ENCODE measurements around the gene ZNF219. TPM values are rescaled to one million over a fixed set of nuclear protein-coding genes. Genes with fewer than 3 reads are reported as not detected.

The ZNF219 gene
- total RNA-seq, 2 donors from 2014 or later, result 43.4 to 59.6 TPM

DNA sequence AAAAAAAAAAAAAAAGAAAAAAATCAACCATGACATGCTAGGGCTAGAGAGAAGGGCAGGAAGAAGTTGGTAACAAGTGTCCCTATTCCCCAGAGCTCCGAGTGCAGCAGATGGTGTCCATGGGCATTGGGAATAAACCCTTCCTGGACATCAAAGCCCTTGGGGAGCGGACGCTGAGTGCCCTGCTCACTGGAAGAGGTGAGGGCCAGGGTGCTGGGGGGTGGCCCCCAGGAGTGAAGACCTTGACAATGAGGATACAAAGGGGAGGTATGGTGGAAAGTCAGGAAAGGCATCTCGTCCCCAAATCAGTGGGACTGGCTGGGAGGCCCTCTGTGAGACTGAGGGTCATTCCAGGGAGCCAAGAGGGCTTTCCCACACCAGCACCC lies 11.6 kb downstream of the ZNF219 start:
- H3K27me3 ChIP-seq (ENCODE audit: control insufficient read depth, insufficient read depth, low read length, poor library complexity, severe bottlenecking), result no peaks in the 10 kb centered on the region
- no peaks in the 10 kb centered on the region for H3K9me3 Mint-ChIP-seq
- H3K9me3 ChIP-seq (ENCODE audit: control insufficient read depth, low read length), result no peaks in the 10 kb centered on the region
- 96 to 98% methylated on average over 4 of the region's 4 CpGs for WGBS, 2 experiments (ENCODE audit: insufficient coverage in 1 of 2, insufficient read length in 1 of 2)
- peak overlapping the region; percentile 78 for H3K27ac ChIP-seq (ENCODE audit: low read depth, low read length)
- H3K27ac Mint-ChIP-seq, result no peak overlapping the region
- no peaks in the 10 kb centered on the region for H3K27me3 Mint-ChIP-seq (ENCODE audit: insufficient read depth)
- no peak overlapping the region for H3K4me3 ChIP-seq (ENCODE audit: low read length)
- peaks cover 75% of the 10 kb centered on the region for H3K36me3 Mint-ChIP-seq (ENCODE audit: low read depth)
- H3K4me1 ChIP-seq (ENCODE audit: control insufficient read depth, insufficient read depth, low read length), result no peaks in the 10 kb centered on the region
- no peaks in the 10 kb centered on the region for H3K4me1 Mint-ChIP-seq
- DNase-seq, result no peak
- no peak overlapping the region for H3K9ac ChIP-seq (ENCODE audit: extremely low read depth, low read length, poor library complexity, severe bottlenecking)
- H3K36me3 ChIP-seq (ENCODE audit: control insufficient read depth, insufficient read depth, low read length), result peaks cover 88% of the 10 kb centered on the region
- TF ChIP-seq CTCF (conservative IDR thresholded peaks at IDR 0.05), result no peak
- H3K4me3 Mint-ChIP-seq, result no peak overlapping the region

DNA sequence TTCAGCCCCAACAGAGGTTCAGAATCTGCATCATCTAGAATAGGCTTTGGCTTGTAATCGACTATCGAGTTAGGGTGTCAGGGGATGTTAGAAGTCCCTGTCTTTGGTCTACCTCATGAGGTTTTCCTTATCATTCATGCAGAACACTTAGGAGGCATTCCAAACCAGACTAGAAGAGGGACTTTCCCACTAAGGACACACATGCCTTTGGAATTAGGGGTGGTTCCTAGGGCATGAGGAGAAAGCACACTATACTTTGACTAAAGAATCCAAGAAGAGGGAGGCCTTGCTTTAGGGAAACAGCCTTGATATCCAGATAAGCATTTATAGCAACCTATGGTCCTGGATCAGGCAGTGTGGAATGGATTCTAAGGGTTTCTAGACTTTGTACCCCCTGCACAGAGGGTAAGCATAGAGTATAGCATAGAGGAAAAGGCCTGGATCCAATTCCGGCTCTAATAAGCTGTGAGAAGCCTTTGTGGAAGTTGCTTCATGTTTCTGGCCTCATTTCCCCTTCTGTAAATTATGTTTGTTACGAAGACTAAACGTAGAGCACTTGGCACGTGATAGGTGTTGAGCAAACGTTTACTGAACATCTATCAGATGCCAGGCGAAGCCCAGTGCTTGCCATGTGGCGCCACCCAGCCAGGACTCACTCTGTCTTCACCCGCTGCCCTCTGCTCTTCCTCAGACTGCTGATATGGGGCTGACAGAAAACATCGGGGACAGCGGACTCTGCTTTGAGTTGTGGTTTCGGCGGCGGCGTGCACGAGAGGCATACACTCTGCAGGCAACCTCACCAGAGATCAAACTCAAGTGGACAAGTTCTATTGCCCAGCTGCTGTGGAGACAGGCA lies 13.2 kb downstream of the ZNF219 start:
- Histone ChIP-seq H3K9ac (ENCODE audit: extremely low read depth, low read length, poor library complexity, severe bottlenecking) (no peak overlapping the region), H3K27me3 (ENCODE audit: control insufficient read depth, insufficient read depth, low read length, poor library complexity, severe bottlenecking) (no peaks in the 10 kb centered on the region), H3K4me1 (ENCODE audit: control insufficient read depth, insufficient read depth, low read length) (no peaks in the 10 kb centered on the region), H3K27ac (ENCODE audit: low read depth, low read length) (no peak overlapping the region), H3K4me3 (ENCODE audit: low read length) (no peak overlapping the region), H3K9me3 (ENCODE audit: control insufficient read depth, low read length) (no peaks in the 10 kb centered on the region), H3K36me3 (ENCODE audit: control insufficient read depth, insufficient read depth, low read length) (peaks cover 85% of the 10 kb centered on the region)
- no peak overlapping the region for H3K27ac Mint-ChIP-seq
- no peaks in the 10 kb centered on the region for H3K4me1 Mint-ChIP-seq
- H3K9me3 Mint-ChIP-seq, result no peaks in the 10 kb centered on the region
- H3K4me3 Mint-ChIP-seq, result no peak overlapping the region
- H3K36me3 Mint-ChIP-seq (ENCODE audit: low read depth), result peaks cover 75% of the 10 kb centered on the region
- WGBS, 2 experiments (ENCODE audit: insufficient coverage in 1 of 2, insufficient read length in 1 of 2), result 93 to 96% methylated on average over 17 of the region's 17 CpGs
- no peak for DNase-seq
- no peak for TF ChIP-seq CTCF (conservative IDR thresholded peaks at IDR 0.05)
- no peaks in the 10 kb centered on the region for H3K27me3 Mint-ChIP-seq (ENCODE audit: insufficient read depth)

GRCh38 chr14:21084396-21084795 lies 14.1 kb downstream of the ZNF219 start:
- no peak for TF ChIP-seq CTCF (conservative IDR thresholded peaks at IDR 0.05)
- no peak for DNase-seq
- H3K4me3 ChIP-seq (ENCODE audit: low read length), result no peak overlapping the region
- H3K4me1 ChIP-seq (ENCODE audit: control insufficient read depth, insufficient read depth, low read length), result no peaks in the 10 kb centered on the region
- Mint-ChIP-seq H3K27me3 (ENCODE audit: insufficient read depth) (no peaks in the 10 kb centered on the region), H3K9me3 (no peaks in the 10 kb centered on the region), H3K4me3 (no peak overlapping the region), H3K27ac (no peak overlapping the region), H3K4me1 (no peaks in the 10 kb centered on the region), H3K36me3 (ENCODE audit: low read depth) (peaks cover 76% of the 10 kb centered on the region)
- no peak overlapping the region for H3K9ac ChIP-seq (ENCODE audit: extremely low read depth, low read length, poor library complexity, severe bottlenecking)
- H3K27ac ChIP-seq (ENCODE audit: low read depth, low read length), result no peak overlapping the region
- no peaks in the 10 kb centered on the region for H3K27me3 ChIP-seq (ENCODE audit: control insufficient read depth, insufficient read depth, low read length, poor library complexity, severe bottlenecking)
- peaks cover 85% of the 10 kb centered on the region for H3K36me3 ChIP-seq (ENCODE audit: control insufficient read depth, insufficient read depth, low read length)
- H3K9me3 ChIP-seq (ENCODE audit: control insufficient read depth, low read length), result no peaks in the 10 kb centered on the region
- WGBS, 2 experiments (ENCODE audit: insufficient coverage in 1 of 2, insufficient read length in 1 of 2), result 93 to 94% methylated on average over 2 of the region's 2 CpGs

Data from endodermal cell (in vitro differentiated cells).